Dedifferentiated amniotic fluid mesenchymal stem cell (primary cell): Measurements from ENCODE around the gene CSNK1A1.
"Not testable (repeated sequence)": the region's sequence is repeated elsewhere in the genome, so short reads cannot be mapped to it uniquely, and the experiment has no call there.

Experiments
- DNase-seq: peaks from one replicate; pipeline ENCODE4 v3.0.0-alpha.2; 2016; ENCODE audit errors: extremely low spot score

CSNK1A1 gene

GRCh38 chr5:149529463-149529862 lies 21.8 kb downstream of the CSNK1A1 start:
- no peak for DNase-seq

- DNase-seq, result no peak
These were observed 22.8 kb downstream of the CSNK1A1 start for GRCh38 chr5:149528281-149529060.

- DNase-seq, result no peak
These were observed 24.2 kb downstream of the CSNK1A1 start for GRCh38 chr5:149526845-149527590.

- DNase-seq, result no peak
These were observed 29.2 kb downstream of the CSNK1A1 start for GRCh38 chr5:149521739-149522685.

GRCh38 chr5:149519601-149520000 lies 31.6 kb downstream of the CSNK1A1 start:
- no peak for DNase-seq

GRCh38 chr5:149518620-149519019 lies 32.6 kb downstream of the CSNK1A1 start:
- no peak for DNase-seq

- DNase-seq, result peak; percentile 47
These were observed 33.6 kb downstream of the CSNK1A1 start for GRCh38 chr5:149517461-149518122.

- no peak for DNase-seq
These were observed 36.7 kb downstream of the CSNK1A1 start for GRCh38 chr5:149514512-149514911.

GRCh38 chr5:149513372-149513947 lies 37.8 kb downstream of the CSNK1A1 start:
- DNase-seq, result not testable (repeated sequence)

GRCh38 chr5:149510136-149510535 lies 41.1 kb downstream of the CSNK1A1 start:
- DNase-seq, result no peak

GRCh38 chr5:149504677-149505076 lies 46.6 kb downstream of the CSNK1A1 start:
- DNase-seq, result no peak

GRCh38 chr5:149503006-149503405 lies 48.2 kb downstream of the CSNK1A1 start:
- DNase-seq, result no peak

GRCh38 chr5:149500922-149501582 lies 50.2 kb downstream of the CSNK1A1 start:
- no peak for DNase-seq

- DNase-seq, result no peak
These were observed 52.4 kb downstream of the CSNK1A1 start for GRCh38 chr5:149498724-149499336.

GRCh38 chr5:149497357-149497756 lies 53.9 kb downstream of the CSNK1A1 start:
- peak; percentile 80 for DNase-seq

GRCh38 chr5:149496917-149497316 lies 54.3 kb downstream of the CSNK1A1 start:
- DNase-seq, result no peak

GRCh38 chr5:149496166-149496565 lies 55.1 kb downstream of the CSNK1A1 start:
- DNase-seq, result no peak

GRCh38 chr5:149495673-149496072 lies 55.6 kb downstream of the CSNK1A1 start:
- no peak for DNase-seq

GRCh38 chr5:149493316-149493715 lies 57.9 kb downstream of the CSNK1A1 start:
- no peak for DNase-seq

GRCh38 chr5:149492781-149493180 lies 58.5 kb downstream of the CSNK1A1 start:
- no peak for DNase-seq
